GM18499 (cell line): ENCODE data around the gene KRT6C.

Source experiments
- ATAC-seq: cut with Tn5 transposase; IDR thresholded peaks from one replicate; pipeline ENCODE4 v1.9.1; 2021; ENCODE audit warnings: moderate number of reproducible peaks; ENCODE audit not compliant: insufficient read depth, unreplicated experiment

Gene KRT6C

DNA sequence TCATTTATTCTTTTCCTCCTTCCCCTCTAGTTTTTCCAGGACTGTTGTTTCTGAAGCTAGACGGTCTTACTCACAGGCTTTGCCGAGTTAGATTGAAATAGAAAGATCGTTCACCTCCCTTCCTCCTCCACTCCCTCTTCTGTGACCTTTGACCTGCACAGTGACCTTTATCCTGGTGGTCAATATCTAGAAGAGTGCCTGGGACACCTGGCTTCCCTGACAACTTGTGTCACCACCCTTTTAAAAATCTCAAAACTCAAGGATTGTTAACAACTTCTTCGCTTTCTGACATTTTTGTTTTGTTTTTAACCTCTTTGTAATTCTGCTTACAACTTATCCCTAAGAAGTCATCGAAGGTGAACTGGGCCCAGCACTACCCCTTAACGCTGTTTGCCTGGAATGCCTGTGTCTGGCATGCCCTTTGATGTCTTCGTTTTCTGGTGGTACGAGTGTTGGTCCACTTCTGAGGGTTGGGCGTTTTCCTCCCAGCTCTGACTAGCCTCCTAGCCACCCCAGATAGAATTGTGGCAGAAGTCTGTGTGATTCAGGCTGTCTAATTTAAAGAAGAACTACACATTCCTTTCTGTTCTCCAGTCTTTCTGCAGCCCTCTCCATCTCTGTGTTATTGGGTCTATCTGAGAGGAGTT, 36.7 kb downstream of the KRT6C start:
- no peak for ATAC-seq

DNA sequence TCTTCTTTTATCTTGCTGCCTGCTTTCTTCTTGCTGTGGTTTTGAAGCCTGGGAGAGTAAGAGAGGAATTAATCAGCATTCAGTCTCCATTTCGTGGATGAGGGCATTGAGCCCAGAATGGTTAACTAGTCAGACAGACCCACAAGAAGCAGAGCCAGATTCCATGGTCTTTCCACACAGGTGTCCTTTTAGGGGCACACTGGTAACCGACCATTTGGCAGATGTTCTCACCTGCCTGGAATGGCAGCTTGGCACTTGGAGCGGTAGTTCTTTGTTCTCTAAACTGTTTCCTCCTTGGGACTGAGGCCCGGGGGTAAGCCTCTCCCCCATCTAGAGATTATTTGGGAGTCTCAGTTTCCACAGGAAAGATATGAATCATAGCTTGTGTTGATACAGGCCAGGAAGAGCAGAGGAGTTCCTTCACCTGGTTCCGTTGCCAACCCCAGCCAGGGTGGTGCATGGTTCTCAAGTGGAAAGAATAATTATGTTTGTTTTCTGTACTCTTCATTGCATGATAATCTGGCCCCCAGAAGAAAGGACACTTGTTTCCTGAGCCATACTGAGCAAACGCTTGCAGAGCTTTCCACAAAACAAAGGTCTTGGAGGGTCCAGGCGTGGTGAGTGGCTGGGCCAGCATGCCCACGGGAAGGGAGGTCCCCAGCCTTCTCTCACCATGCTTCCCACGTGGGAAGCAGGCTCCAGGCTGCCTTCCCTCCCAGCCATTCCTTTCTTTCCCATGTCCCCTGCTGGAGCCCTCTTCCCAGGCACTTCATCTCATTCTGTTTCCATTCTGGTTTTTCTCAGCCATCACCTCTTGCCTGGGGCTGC, 37.4 kb downstream of the KRT6C start:
- ATAC-seq: no peak

DNA sequence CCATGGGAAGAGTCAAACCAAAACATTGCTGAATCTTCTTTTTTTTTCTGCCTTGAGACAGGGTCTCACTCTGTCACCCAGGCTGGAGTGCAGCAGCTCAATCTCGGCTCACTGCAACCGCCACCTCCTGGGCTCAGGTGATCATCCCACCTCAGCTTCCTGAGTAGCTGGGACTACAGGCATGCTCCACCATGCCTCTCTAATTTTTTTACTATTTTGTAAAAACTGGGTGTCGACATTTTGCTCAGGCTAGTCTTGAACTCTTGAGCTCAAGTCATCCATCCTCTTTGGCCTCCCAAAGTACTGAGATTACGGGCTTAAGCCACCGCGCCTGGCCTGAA, 38.0 kb downstream of the KRT6C start:
- no peak for ATAC-seq

DNA sequence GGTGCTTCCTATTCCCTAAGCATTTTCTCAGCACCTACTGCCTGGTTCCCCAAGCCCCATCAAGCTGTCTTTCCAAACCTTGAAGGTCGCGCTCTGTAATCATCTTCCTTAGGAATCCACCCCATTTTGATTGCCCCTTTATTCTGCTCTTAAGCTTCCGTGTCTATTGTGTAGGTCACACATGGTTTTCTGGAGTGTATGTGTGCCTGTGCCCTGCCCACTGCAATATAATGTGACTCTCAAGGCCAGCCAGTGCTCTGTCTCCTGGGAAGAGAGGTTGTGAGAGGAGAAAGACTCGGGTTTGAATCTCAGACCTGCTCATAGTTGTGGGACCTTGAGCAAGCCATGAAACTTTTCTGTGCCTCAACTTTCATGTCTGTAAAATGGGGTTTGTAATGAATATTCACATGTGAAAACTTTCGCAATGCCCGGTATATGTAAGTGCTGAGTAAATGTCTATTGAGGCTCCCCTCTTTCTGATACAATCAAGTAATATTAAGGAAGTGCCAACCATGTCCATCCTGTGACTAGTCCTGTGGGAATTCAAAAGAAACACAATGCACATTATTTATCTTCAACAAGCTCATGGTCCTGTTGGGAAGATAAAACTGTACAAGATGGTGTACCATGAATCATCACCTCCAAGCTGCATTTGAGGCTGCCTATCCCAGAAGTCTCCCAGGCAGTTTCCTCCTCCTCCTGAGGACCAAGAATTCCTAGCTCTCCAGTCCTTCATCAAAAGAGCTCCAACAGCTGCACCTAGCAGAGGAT, 38.7 kb downstream of the KRT6C start:
- ATAC-seq: no peak

DNA sequence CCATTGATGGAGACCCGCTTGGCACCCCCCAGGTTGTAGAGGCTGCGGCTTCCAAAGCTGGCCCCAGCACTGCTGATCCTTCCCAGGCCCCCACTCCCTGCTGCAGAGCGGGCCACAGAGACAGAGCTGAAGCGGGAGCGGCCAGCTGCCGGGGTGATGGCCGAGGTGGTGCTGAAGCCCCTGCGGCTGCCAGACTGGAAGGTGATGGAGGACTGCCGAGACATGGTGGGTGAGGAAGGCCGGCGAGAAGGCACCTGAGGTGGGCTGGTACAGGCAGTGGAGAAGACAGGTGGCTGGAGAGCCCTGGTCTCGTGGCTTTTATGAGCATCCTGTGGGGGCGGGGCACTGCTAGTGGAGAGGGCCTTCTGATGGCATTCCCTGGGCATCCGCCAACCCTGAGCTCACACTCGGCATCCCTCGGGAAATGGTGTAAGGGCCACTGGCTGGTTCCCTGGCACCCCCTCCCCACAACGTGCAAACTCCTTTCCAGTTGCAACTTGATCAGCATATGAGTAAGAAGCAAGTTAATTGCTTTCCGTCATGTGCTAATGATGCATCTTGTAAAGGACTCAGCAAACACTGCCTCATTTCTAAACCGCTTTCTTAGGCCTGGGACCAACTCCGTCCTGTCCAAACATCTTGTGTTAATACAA, 39.4 kb downstream of the KRT6C start, which contains the start of gene KRT75:
Gene KRT75, minus strand, starts transcription at position 291 of the 653 bp plus-strand sequence. Its CDS starts 67 bp downstream, at position 224.
- no peak for ATAC-seq

DNA sequence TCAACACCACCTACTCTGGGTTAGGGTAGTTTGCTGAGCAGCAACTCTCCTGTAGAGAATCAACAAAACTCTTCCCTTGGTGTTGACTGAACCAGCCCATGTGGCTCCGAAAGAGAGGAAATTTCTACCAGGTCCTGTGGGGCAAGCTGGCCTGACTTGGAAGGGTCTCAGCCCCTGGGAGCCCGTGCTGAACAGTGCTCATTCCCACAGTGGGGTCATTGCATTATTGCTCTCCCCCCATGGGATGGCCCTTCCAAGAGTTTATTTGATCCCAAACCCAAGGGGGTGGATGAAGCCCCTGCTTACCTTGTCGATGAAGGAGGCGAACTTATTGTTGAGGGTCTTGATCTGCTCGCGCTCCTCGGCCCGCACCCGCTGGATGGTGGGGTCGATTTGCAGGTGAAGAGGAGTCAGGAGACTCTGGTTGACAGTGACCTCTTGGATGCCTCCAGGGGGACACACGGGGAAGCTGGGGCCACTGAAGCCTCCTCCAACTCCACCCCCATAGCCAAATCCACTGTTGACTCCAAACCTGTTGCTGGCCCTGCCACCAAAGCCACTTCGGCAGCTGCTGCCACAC, 40.0 kb downstream of the KRT6C start:
- ATAC-seq: no peak

DNA sequence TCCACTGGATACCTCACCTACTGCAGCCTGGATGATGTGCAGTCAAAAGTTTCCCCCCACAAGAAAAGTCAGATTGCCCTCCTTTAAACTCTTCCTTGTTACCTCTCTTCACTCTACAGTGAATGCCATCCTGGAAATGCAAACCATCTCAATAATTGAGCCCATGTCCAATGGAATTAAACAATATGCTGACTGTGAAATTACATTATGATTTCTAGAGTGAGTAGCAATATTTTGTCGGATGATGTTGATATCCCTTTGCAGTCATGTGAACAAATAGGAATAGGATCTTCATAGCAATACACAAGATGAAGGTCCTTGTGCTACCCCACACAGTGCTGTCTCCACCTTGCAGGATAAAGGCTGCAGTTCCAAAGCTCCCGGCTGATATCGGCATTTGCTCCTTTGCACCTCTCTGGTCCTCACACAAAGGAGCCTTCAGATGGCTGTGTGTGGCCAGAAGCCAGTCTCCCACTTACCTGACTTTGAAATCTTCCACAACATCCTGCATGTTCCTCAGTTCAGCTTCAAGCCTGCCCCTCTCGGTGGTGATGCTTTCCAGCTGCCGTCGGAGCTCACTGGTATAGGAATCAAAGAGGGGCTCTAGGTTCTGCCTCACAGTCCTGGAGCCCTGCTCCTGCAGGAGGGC, 40.9 kb downstream of the KRT6C start:
- no peak for ATAC-seq

DNA sequence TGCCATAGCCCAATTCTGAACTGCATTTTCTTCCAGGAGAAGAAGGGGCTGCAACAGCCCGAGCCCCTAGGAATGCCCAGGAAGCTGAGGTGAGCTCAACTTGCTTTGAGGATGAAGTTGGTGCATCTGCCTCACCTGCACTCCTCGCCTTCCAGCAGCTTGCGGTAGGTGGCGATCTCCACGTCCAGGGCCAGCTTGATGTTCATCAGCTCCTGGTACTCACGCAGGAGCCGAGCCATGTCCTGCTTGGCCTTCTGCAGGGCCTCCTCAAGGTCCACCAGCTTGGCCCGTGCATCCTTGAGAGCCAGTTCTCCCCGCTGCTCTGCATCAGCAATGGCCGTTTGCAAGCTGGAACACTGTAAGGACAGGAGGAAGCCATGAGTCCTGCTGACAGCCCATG, 45.5 kb downstream of the KRT6C start:
- no peak for ATAC-seq

DNA sequence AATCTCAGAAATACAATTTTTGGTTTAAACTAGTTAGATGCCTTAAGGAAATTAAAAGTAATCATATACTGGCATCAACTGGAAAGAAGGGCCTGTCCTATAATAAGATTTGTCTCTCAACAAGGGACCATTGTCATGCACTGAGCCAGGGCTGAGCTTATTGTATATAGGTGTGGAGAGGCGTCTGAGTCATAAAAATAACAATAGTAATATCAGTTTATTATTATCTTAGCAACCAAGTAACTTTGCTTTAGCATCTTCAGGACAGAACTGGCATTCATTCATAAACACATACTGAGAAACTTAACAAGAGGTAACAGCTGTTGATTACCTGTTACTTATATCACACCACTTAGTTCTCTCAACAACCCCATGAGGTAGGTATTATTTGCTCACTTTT, 46.5 kb downstream of the KRT6C start:
- no peak for ATAC-seq

DNA sequence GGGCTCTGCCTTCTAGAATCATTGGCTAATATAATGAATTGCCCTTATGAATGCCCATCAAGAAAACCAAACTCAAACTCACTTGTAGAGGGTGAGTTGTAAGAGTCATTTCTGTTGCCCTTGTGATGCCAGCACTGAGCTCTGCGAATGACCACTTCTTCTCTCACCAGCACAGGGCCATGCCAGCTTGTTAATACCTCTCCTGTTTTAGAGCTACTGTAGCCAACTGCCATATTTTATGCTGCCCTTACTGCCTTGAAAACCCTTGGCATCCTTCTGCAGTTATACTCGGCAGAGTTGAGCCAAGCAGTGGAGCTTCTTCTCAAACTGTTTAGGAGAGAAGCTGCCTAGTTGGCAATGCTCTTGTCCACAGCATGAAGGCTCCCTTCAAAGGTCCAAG, 47.6 kb downstream of the KRT6C start:
- no peak for ATAC-seq

DNA sequence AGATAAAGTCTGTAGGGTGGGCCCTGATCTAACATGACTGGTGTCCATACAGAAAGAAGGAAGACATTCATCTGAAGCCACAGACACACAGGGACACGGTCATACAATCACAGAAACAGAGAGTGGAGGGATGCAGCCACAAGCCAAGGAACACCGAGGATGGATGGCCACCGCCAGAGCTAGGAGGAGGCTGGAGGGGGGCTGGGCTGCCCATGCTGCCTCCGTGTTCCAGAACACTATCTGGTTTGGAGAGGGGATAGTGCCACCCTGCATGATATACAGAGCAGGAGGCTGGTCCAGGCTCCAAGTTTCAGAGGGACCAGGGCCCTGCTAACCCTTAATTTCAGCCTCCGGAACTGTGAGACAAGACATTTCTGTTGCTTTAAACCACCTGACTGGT, 48.1 kb downstream of the KRT6C start:
- no peak for ATAC-seq

DNA sequence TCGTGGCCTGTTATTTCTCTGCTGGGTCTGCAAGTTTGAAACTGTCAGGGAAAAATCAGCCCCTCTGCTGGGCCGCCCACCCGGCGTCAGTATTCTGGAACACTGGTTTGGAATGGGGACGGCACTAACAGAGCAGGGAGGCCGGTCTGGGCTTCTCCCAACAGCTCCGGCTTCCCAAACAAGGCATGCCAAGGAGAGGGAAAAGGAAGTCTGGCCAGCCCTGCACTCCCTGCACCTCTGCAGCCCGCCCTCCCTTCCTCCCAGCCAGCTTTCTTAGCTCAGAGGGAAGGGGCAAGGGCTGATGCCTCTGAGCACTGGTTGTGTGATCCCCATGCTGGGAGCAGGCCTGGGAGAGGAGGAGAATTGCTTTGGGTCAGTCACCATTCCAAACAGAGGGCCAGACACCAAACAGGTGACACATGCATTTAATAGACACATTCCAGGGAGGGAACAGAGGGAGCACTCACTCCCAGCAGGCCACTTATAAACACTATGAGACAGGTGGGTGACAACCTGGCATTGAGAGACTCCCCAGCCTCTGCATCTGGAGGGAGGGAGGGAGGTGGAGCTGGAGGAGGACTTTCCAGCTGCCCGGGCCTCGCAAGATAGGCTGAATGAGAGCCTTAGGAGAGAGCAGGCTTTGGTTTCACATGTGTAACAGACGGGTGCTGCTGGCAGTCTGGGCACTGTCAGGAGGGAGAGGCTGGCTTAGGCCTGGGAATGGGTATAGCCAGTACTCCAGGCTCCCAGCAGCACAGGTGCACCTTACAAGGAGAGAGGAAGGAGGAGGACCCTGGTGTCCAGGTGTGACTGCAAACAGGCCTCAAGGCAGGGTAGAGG, 49.7 kb downstream of the KRT6C start:
- ATAC-seq: no peak

DNA sequence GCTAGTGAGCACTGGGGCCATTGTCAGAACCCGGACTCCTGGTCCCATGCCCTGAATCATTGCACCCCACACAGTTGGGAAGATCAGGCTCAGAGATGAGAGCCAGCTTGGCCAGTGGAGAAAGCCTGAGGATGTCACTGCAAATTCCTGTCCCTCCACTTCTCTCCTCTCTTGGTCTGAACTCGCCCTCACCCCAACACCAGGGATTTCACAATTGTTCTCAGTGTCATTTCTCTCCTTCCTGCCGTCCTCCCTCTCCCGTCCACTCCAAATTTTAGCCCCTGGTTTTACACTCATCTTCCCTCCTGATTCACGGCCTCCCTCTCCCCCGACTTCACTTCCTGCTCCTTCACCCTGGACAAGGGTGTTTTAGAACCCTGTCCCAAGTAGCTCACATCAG, 50.6 kb downstream of the KRT6C start:
- ATAC-seq: no peak

DNA sequence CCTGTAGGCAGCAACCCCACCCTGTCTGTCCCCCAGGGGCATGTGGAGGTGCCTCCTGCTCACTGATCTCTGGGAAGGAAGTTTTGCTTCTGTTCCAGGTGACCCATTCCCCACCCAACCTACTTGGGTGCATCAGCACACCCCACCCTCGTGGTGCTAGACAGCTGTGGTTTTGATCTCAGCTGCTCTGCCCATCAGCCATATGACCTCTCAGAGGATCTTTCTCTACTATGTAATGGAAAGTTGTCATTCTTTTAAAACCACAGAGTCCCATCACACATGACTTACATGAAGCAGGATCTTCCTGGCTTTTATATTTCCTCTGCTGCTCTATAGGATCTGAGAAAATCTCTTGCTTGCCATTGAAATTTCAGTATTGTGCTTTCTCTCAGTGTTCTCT, 53.9 kb downstream of the KRT6C start:
- ATAC-seq: no peak

DNA sequence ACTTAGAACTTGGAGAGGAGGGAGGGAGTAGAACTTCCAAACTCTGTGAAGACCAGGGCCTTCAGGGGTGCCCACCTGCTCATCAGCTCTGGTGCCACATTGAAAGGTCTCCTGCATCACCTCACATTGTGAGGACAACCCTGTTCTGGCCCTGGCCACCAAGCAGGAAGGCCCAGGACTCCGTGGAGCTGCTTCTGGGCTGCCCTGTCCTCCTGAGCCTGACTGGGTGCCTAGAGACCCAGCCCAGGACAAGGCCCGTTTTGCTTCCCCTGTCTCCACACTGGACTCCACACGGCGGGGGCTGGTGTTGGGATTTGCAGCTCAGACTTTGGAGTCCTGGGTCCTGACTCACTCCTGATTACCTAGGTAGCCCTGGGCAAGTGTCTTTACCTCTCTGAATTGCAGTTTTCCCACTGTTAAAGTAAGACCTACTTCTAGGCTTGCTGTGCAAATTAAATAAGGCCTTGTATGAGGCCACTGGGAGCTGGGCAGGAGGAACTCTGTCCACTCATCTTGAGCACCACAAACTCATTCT, 55.0 kb downstream of the KRT6C start:
- no peak for ATAC-seq
